HG03521 (cell line): ENCODE results near the gene UBE3B.
A peak's percentile ranks its signal among the peaks of the same experiment; 100 is the strongest.

Experiments used
- ATAC-seq: cut with Tn5 transposase; IDR thresholded peaks from one replicate; pipeline ENCODE4 v1.9.1; 2021; ENCODE audit warnings: mild to moderate bottlenecking, moderate library complexity; ENCODE audit not compliant: unreplicated experiment

Gene UBE3B

GRCh38 chr12:109567967-109568366, 90.5 kb downstream of the UBE3B start:
- no peak for ATAC-seq

GRCh38 chr12:109568486-109568885, 91.1 kb downstream of the UBE3B start:
- no peak for ATAC-seq

- no peak for ATAC-seq
These were observed 94.5 kb downstream of the UBE3B start for GRCh38 chr12:109571773-109572505.

GRCh38 chr12:109572506-109572845, 95.0 kb downstream of the UBE3B start:
- ATAC-seq: no peak

- ATAC-seq: peak; percentile 93
These were observed 95.8 kb downstream of the UBE3B start, which contains the start of the genes MMAB and MVK for GRCh38 chr12:109573029-109573913. Gene MMAB (minus strand): TSS chr12:109573504. CDS start chr12:109573480, 24 bp downstream. Gene MVK (plus strand): TSS chr12:109573794. CDS start chr12:109574823, 1,029 bp downstream.

- no peak for ATAC-seq
These were observed 96.4 kb downstream of the UBE3B start for GRCh38 chr12:109573914-109574244.

- no peak for ATAC-seq
These were observed 98.2 kb downstream of the UBE3B start for GRCh38 chr12:109575683-109576082.

- ATAC-seq: no peak
These were observed 99.9 kb downstream of the UBE3B start for GRCh38 chr12:109577311-109577710.

- ATAC-seq: no peak
These were observed 101.0 kb downstream of the UBE3B start for GRCh38 chr12:109578330-109578927.

GRCh38 chr12:109579639-109580038, 102.2 kb downstream of the UBE3B start:
- no peak for ATAC-seq

GRCh38 chr12:109580272-109580671, 102.8 kb downstream of the UBE3B start:
- ATAC-seq: no peak

- ATAC-seq: no peak
These were observed 103.4 kb downstream of the UBE3B start for GRCh38 chr12:109580684-109581333.

- no peak for ATAC-seq
These were observed 103.9 kb downstream of the UBE3B start for GRCh38 chr12:109581334-109581691.

GRCh38 chr12:109581856-109582255, 104.4 kb downstream of the UBE3B start:
- ATAC-seq: no peak

GRCh38 chr12:109582636-109583035, 105.2 kb downstream of the UBE3B start:
- no peak for ATAC-seq

- no peak for ATAC-seq
These were observed 106.3 kb downstream of the UBE3B start for GRCh38 chr12:109583733-109584132.
